ENCODE data around the gene PER2.

- TF ChIP-seq ZNF274 (IDR thresholded peaks at IDR 0.05; ENCODE audit: low read depth, low read length): no peak
- TF ChIP-seq YY1 (IDR thresholded peaks at IDR 0.05; ENCODE audit: insufficient read depth, insufficient read length): no peak
These were observed 61.5 kb downstream of the PER2 start for GRCh38 chr2:238226698-238227586.
